ENCODE measurements around the gene FEZF1. TPM values are rescaled to one million over a fixed set of nuclear protein-coding genes. Genes with fewer than 3 reads are reported as not detected.

Gene FEZF1
- total RNA-seq, 1 experiment from 2014 or later = 114 TPM

- Histone ChIP-seq H3K27ac (ENCODE audit: low read depth, low read length, poor library complexity, severe bottlenecking) (peak overlapping the region; percentile 100), H3K9me3 (ENCODE audit: low read depth, low read length, poor library complexity, severe bottlenecking) (no peaks in the 10 kb centered on the region), H3K27me3 (replicated peaks; ENCODE audit: insufficient read depth, low read depth, low read length, poor library complexity) (no peaks in the 10 kb centered on the region), H3K4me3 (ENCODE audit: low read depth, low read length, poor library complexity, severe bottlenecking) (peak overlapping the region; percentile 84), H3K4me1 (ENCODE audit: insufficient read depth, low read length, poor library complexity, severe bottlenecking) (peaks cover 28% of the 10 kb centered on the region), H3K36me3 (ENCODE audit: insufficient read depth, low read length, poor library complexity, severe bottlenecking) (peaks cover 50% of the 10 kb centered on the region)
- TF ChIP-seq EZH2 (IDR thresholded peaks at IDR 0.05; ENCODE audit: borderline replicate concordance, low read depth, low read length, poor library complexity, severe bottlenecking) = no peak
- no peak for TF ChIP-seq CTCF (conservative IDR thresholded peaks at IDR 0.05; ENCODE audit: low read depth, low read length)
- BruUV-seq (replicated peaks) = no TSS peak
- POLR2A ChIA-PET (ENCODE audit: low non-redundant PET) = no interaction called here
- CTCF ChIA-PET = no interaction called here
- peak; percentile 51 for DNase-seq (ENCODE audit: low spot score)
- intact Hi-C loops (cut with micrococcal nuclease; ENCODE audit: unreplicated experiment) = no loop called here
Measured at GRCh38 chr7:122307228-122307621, 2.7 kb upstream of the FEZF1 start.

- no peak for TF ChIP-seq CTCF (conservative IDR thresholded peaks at IDR 0.05; ENCODE audit: low read depth, low read length)
- TF ChIP-seq EZH2 (IDR thresholded peaks at IDR 0.05; ENCODE audit: borderline replicate concordance, low read depth, low read length, poor library complexity, severe bottlenecking) = no peak
- Histone ChIP-seq H3K27ac (ENCODE audit: low read depth, low read length, poor library complexity, severe bottlenecking) (peak overlapping the region; percentile 100), H3K27me3 (replicated peaks; ENCODE audit: insufficient read depth, low read depth, low read length, poor library complexity) (no peaks in the 10 kb centered on the region), H3K36me3 (ENCODE audit: insufficient read depth, low read length, poor library complexity, severe bottlenecking) (peaks cover 56% of the 10 kb centered on the region), H3K9me3 (ENCODE audit: low read depth, low read length, poor library complexity, severe bottlenecking) (no peaks in the 10 kb centered on the region), H3K4me3 (ENCODE audit: low read depth, low read length, poor library complexity, severe bottlenecking) (peak overlapping the region; percentile 84), H3K4me1 (ENCODE audit: insufficient read depth, low read length, poor library complexity, severe bottlenecking) (peaks cover 22% of the 10 kb centered on the region)
- CTCF ChIA-PET = no interaction called here
- BruUV-seq (replicated peaks) = no TSS peak
- POLR2A ChIA-PET (ENCODE audit: low non-redundant PET) = no interaction called here
- intact Hi-C loops (cut with micrococcal nuclease; ENCODE audit: unreplicated experiment) = no loop called here
- DNase-seq (ENCODE audit: low spot score) = peak; percentile 73
Measured at GRCh38 chr7:122306320-122307227, 2.0 kb upstream of the FEZF1 start.

DNA sequence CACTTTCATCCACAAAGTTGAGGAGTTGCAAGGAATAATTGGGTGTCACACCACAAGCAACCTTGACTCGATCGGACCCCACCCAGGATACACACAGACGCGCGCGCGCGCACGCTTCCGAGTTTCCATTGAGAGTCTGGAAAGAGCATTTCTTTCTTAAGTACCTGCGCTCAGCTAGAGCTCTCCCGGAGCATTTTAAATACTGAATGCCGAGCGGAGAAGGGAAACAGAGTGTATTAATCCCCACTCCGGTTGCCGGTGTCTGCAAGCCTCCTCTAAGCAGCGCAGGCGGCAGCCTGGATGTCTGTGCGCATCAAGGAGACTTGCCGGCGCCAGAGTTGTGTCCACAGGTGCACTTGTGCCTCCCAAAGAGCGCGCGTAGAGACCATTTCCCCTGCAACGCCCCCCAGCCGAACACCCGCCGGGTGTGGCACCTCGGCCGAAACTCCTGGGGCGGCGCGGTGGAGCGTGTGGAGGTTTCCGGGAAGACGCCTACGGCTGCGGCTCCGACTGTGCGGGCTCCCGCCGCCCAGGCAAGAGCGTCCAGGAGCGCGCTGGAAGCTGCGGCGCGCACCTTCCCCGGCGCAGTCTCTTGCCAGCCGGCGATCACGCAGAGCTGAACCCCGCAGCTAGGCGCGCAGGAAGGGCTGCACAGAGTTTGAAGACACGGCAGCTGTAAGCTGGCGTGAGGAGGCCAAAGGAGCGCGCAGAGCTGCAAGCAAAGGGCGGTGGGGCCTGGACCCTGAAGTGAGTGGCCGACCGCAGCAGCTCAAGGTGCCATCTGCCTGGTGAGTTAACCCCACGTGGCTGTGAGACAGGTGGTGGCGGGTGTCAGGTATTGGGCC is 1.1 kb upstream of the FEZF1 start:
- Histone ChIP-seq H3K27me3 (replicated peaks; ENCODE audit: insufficient read depth, low read depth, low read length, poor library complexity) (no peaks in the 10 kb centered on the region), H3K4me3 (ENCODE audit: low read depth, low read length, poor library complexity, severe bottlenecking) (peak overlapping the region; percentile 84), H3K36me3 (ENCODE audit: insufficient read depth, low read length, poor library complexity, severe bottlenecking) (peaks cover 59% of the 10 kb centered on the region), H3K27ac (ENCODE audit: low read depth, low read length, poor library complexity, severe bottlenecking) (peak overlapping the region; percentile 100), H3K4me1 (ENCODE audit: insufficient read depth, low read length, poor library complexity, severe bottlenecking) (peaks cover 15% of the 10 kb centered on the region), H3K9me3 (ENCODE audit: low read depth, low read length, poor library complexity, severe bottlenecking) (no peaks in the 10 kb centered on the region)
- DNase-seq (ENCODE audit: low spot score) = peak; percentile 76
- ChIA-PET CTCF (no interaction called here), POLR2A (ENCODE audit: low non-redundant PET) (no interaction called here)
- no TSS peak for BruUV-seq (replicated peaks)
- intact Hi-C loops (cut with micrococcal nuclease; ENCODE audit: unreplicated experiment) = no loop called here
- TF ChIP-seq CTCF (conservative IDR thresholded peaks at IDR 0.05; ENCODE audit: low read depth, low read length) (no peak), EZH2 (IDR thresholded peaks at IDR 0.05; ENCODE audit: borderline replicate concordance, low read depth, low read length, poor library complexity, severe bottlenecking) (no peak)

Data from A673 (cell line).